ENCODE measurements around the gene HCLS1. TPM values are rescaled to one million over a fixed set of nuclear protein-coding genes. Genes with fewer than 3 reads are reported as not detected.
"Not testable (repeated sequence)": the region's sequence is repeated elsewhere in the genome, so short reads cannot be mapped to it uniquely, and the experiment has no call there.

HCLS1 gene
- total RNA-seq, 4 donors from 2014 or later: 20.3 to 161 (median 28.0) TPM

DNA sequence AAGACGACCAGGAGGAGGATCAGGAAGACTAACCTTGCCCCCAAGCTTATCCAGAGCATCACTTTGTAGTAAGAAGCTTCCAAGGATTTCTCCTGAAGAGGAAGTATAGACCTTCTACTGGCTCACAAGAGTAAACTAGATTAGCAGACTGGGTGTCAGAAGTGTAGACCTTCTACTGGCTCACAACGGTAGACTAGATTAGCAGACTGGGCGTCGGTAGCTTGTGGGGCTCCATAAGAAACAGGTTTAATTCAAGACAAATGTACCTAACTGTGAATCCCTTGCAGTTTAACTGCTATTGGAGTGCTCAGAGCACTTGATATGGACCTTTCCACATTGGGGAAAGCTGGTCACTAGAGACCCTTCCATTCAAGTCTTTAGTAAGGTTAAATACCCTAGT lies 54.6 kb downstream of the HCLS1 start:
- Histone ChIP-seq H3K9me3 (no peaks in the 10 kb centered on the region), H3K4me1 (no peaks in the 10 kb centered on the region), H3K27ac (no peak overlapping the region), H3K27me3 (no peaks in the 10 kb centered on the region), H3K36me3 (no peaks in the 10 kb centered on the region), H3K4me3 (no peak overlapping the region)
- TF ChIP-seq, protein P1, sequence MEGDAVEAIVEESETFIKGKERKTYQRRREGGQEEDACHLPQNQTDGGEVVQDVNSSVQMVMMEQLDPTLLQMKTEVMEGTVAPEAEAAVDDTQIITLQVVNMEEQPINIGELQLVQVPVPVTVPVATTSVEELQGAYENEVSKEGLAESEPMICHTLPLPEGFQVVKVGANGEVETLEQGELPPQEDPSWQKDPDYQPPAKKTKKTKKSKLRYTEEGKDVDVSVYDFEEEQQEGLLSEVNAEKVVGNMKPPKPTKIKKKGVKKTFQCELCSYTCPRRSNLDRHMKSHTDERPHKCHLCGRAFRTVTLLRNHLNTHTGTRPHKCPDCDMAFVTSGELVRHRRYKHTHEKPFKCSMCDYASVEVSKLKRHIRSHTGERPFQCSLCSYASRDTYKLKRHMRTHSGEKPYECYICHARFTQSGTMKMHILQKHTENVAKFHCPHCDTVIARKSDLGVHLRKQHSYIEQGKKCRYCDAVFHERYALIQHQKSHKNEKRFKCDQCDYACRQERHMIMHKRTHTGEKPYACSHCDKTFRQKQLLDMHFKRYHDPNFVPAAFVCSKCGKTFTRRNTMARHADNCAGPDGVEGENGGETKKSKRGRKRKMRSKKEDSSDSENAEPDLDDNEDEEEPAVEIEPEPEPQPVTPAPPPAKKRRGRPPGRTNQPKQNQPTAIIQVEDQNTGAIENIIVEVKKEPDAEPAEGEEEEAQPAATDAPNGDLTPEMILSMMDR (IDR thresholded peaks at IDR 0.05): no peak
- TF ChIP-seq POLR2A (IDR thresholded peaks at IDR 0.05): no peak
- DNase-seq: no peak

DNA sequence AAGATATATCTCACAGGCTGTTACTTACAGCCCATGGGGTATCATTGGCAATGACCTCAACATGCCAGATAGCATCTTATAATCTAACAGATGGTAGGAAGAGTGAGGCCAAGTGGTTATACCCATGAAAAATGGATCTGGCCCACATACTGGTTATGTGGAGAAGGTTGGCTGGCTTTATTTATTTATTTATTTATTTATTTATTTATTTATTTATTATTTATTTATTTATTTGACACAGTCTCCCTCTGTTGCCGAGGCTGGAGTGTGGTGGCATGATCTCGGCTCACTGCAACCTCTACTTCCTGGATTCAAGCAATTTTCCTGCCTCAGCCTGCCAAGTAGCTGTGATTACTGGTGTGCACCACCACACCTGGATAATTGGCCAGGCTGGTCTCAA lies 55.9 kb downstream of the HCLS1 start:
- Histone ChIP-seq H3K9me3 (no peaks in the 10 kb centered on the region), H3K4me1 (no peaks in the 10 kb centered on the region)
- no peak for DNase-seq

DNA sequence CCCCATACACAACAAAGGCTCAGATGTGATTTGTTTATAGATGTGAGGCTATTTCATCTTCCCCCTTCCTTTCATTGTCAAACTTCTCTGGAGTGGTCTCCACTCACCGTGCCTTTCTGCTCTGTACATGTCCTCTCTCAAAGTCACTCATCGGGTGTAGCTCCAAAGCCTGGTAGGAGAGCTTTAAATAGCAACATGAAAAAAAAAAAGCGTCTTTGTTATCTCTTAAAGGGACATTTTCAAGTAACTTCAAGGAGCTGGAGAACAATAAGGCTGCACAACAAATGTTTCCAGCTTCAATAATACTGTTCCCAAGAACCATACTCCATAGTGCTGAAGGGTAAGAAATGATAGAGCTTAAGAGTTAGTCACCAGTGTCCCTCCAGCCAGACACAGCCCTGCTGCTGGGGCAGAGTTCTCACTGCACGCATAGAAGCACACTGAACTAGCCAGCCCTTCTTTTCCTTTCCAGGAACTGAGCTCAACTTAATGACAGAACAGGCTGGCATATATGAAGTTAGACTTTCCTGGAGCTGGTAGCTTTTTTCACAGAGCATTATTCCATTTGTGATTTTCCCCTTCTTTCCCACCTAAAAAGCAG lies 59.4 kb downstream of the HCLS1 start:
- Histone ChIP-seq H3K27me3 (no peaks in the 10 kb centered on the region), H3K4me3 (no peak overlapping the region), H3K9me3 (no peaks in the 10 kb centered on the region), H3K27ac (no peak overlapping the region), H3K36me3 (no peaks in the 10 kb centered on the region), H3K4me1 (no peaks in the 10 kb centered on the region)
- DNase-seq: no peak
- no peak for TF ChIP-seq POLR2A (IDR thresholded peaks at IDR 0.05)
- TF ChIP-seq, protein P1 (IDR thresholded peaks at IDR 0.05): no peak

More for the DNA sequence above, 55.9 kb downstream of the HCLS1 start:
- TF ChIP-seq, protein P1 (IDR thresholded peaks at IDR 0.05): no peak
- TF ChIP-seq POLR2A (IDR thresholded peaks at IDR 0.05): no peak
- Histone ChIP-seq H3K36me3 (no peaks in the 10 kb centered on the region), H3K27ac (no peak overlapping the region), H3K27me3 (no peaks in the 10 kb centered on the region), H3K4me3 (no peak overlapping the region)

DNA sequence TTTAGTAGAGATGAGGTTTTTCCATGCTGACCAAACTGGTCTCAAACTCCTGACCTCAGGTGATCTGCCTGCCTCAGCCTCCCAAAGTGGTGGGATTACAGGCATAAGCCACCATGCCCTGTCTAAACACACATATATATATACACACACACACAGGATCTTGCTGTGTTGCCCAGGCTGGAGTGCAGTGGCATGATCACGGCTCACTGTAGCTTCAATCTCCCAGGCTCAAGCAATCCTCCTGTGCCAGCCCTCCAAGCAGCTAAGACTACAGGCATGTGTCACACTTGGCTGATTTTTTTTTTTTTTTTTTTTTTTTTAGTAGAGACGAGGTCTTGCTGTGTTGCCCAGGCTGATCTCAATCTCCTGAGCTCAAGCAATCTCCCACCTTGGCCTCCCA lies 60.8 kb downstream of the HCLS1 start:
- H3K9me3 ChIP-seq: not testable (repeated sequence)

DNA sequence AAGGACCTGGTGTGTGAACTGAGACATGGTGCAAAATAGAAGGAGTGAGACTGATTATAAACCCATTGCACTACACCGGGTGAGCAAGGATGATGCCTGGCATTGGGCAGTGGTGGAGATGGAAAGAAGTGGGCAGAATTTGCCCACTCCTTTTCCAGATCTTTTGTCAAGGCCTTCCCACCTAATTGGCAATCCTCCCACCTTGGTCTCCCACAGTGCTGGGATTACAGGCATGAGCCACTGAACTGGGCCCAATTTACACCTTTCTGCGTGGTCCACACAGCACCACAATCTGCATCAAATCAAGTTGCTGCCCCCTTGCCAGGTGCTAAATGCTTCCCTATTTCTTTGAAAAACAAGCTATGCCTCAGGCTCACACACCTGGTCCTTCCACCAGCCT lies 62.1 kb downstream of the HCLS1 start:
- TF ChIP-seq, protein P1 (IDR thresholded peaks at IDR 0.05): no peak
- TF ChIP-seq POLR2A (IDR thresholded peaks at IDR 0.05): no peak
- H3K4me1 ChIP-seq: no peaks in the 10 kb centered on the region
- no peak overlapping the region for H3K27ac ChIP-seq
- H3K9me3 ChIP-seq: no peaks in the 10 kb centered on the region
- no peak for DNase-seq
- H3K36me3 ChIP-seq: no peaks in the 10 kb centered on the region
- H3K4me3 ChIP-seq: no peak overlapping the region
- no peaks in the 10 kb centered on the region for H3K27me3 ChIP-seq

More for the DNA sequence above, 60.8 kb downstream of the HCLS1 start:
- not testable (repeated sequence) for H3K27ac ChIP-seq, DNase-seq, H3K4me1 ChIP-seq, H3K36me3 ChIP-seq, H3K4me3 ChIP-seq, H3K27me3 ChIP-seq

DNA sequence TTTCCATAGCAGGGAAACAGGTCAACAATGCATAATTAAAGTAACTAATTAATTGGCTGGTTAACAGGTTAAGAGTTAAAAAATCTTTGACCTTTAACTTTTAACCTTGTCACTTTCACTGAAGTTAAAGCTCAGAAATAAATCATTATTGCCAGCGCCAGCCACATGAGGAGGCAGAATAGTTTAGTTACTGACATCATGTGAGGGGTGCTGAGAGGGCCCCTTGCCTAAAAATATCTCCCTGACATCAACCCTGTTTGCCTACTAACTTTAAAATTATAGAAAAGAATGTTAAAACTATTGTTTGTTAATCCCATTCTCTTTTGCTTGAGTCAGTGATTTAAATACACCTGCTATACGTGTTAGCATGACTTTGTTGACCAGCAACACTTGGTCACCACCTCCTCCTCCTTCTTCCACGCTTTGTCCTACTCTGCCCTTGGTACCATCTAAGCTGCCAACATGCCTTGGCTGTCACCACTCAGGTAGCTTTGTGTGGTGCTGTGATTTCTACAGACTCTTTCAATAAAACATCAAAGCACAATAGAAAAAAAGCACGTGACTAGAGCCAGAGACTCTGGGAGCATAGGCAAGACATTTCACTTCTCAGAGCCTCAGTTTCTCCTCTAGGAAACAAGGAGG lies 64.8 kb downstream of the HCLS1 start:
- Histone ChIP-seq H3K36me3 (no peaks in the 10 kb centered on the region), H3K9me3 (no peaks in the 10 kb centered on the region), H3K4me3 (no peak overlapping the region), H3K4me1 (no peaks in the 10 kb centered on the region), H3K27ac (no peak overlapping the region), H3K27me3 (no peaks in the 10 kb centered on the region)
- TF ChIP-seq POLR2A (IDR thresholded peaks at IDR 0.05): no peak
- TF ChIP-seq, protein P1 (IDR thresholded peaks at IDR 0.05): no peak
- DNase-seq: no peak

Data from Peyer's patch (tissue), 4 donors.